ENCODE data around the gene SND1.

- no peak for TF ChIP-seq CTCF (IDR thresholded peaks at IDR 0.05; ENCODE audit: low read length)
- no peak for TF ChIP-seq EZH2 (IDR thresholded peaks at IDR 0.05; ENCODE audit: borderline replicate concordance, low read length)
Measured at GRCh38 chr7:128123291-128124037, 471.5 kb downstream of the SND1 start.

All from OCI-LY1 (cell line).